H1 (cell line): ENCODE measurements around the gene FAM210A.

Experiments used
- CEBPB ChIP-seq: IDR thresholded peaks from 2 replicates; pipeline ENCODE4 v1.6.1; 2012; ENCODE audit warnings: low read depth, low read length
- CTCF ChIP-seq, 3 experiments: IDR thresholded peaks; 1 replicate in 2 of 3; 2 replicates in 1 of 3; pipeline versions ENCODE4 v1.5.1 to v1.6.1; 2011; ENCODE audit warnings: low read length in 3 of 3, mild to moderate bottlenecking in 3 of 3, inconsistent platforms in 2 of 3, low read depth in 1 of 3, moderate library complexity in 1 of 3; ENCODE audit not compliant: insufficient read depth in 1 of 3; ENCODE audit errors: control extremely low read depth in 1 of 3
- HDAC6 ChIP-seq: IDR thresholded peaks from one replicate; pipeline ENCODE4 v1.7.1; 2012; ENCODE audit warnings: low read depth, mild to moderate bottlenecking, inconsistent platforms, low read length, moderate library complexity
- JUN ChIP-seq: IDR thresholded peaks from 2 replicates; pipeline ENCODE4 v1.6.1; 2011; ENCODE audit warnings: low read depth, mild to moderate bottlenecking, improper control_type of control experiment, low read length
- JUND ChIP-seq: IDR thresholded peaks from 2 replicates; pipeline ENCODE4 v1.6.1; 2011; ENCODE audit warnings: mild to moderate bottlenecking, improper control_type of control experiment, low read length
- POLR2AphosphoS5 ChIP-seq: IDR thresholded peaks from 2 replicates; pipeline ENCODE4 v1.6.1; 2011; ENCODE audit warnings: low read depth, low read length
- RAD21 ChIP-seq, 2 experiments: IDR thresholded peaks in 1 of 2; conservative IDR thresholded peaks in 1 of 2; 2 replicates each; pipeline ENCODE4 v1.6.1; 2011; ENCODE audit warnings: low read depth in 2 of 2, low read length in 2 of 2, improper control_type of control experiment in 1 of 2, inconsistent platforms in 1 of 2, mild to moderate bottlenecking in 1 of 2, moderate library complexity in 1 of 2
- SP2 ChIP-seq: IDR thresholded peaks from 2 replicates; pipeline ENCODE4 v1.6.1; 2012; ENCODE audit warnings: mild to moderate bottlenecking, low read length, inconsistent platforms
- TCF12 ChIP-seq: IDR thresholded peaks from 2 replicates; pipeline ENCODE4 v1.6.1; 2011; ENCODE audit warnings: low read depth, mild to moderate bottlenecking, low read length

DNA sequence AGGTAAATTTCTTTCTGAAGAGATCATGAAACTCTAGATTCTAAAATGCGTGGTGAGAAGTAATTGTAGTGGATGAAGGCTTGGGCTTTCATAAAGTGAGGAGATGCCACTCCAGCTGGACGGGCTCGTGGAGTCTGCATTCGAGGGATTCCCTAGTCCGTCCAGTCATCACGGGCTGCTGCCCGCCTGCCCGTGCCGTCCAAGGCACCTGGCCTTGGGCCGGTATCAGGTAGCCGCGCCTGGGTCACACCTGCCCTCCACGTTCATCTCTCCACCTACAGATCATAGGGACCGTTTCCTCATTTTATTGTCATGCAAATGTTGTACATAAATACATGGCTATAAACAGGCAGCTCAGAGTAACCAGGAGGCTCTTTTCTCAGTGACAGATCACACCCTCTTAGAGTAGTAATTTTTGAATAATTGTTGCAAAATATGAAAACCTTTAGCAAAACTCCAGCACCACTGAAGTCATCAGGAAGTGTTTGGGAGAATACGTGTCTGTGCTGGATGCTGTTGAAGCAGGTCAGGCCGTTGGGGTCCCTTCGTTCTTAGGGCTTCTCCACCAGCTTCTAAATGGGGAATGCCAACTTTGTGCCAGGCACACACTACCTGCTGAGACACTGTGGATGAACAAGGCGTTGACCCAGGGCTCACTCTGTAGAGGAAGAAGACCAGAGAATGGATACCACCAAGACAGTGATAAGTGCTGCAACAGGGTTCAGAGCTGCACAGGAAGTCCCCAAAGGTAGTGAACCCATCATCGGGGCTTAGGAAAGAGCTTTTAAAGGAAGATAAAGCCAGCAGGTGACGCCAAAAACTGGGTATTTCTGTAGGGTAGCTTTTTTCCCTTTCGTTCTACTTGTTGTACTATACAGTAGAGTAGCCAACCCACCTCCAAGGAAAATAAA is 112.5 kb downstream of the FAM210A start:
- TF ChIP-seq RAD21 (IDR thresholded peaks at IDR 0.05 in 1 of 2, conservative IDR thresholded peaks at IDR 0.05 in 1 of 2; ENCODE audit: low read depth in 2 of 2, low read length in 2 of 2) (no peak), CTCF (IDR thresholded peaks at IDR 0.05; ENCODE audit: control extremely low read depth in 1 of 3, insufficient read depth in 1 of 3, low read depth in 1 of 3, low read length in 3 of 3) (no peak), POLR2AphosphoS5 (no peak), CEBPB (no peak), HDAC6 (no peak), JUND (no peak), TCF12 (no peak), SP2 (no peak), JUN (no peak)
